ENCODE measurements around the gene ARHGAP33.
"Not testable (repeated sequence)": the region's sequence is repeated elsewhere in the genome, so short reads cannot be mapped to it uniquely, and the experiment has no call there.

The ARHGAP33 gene

DNA sequence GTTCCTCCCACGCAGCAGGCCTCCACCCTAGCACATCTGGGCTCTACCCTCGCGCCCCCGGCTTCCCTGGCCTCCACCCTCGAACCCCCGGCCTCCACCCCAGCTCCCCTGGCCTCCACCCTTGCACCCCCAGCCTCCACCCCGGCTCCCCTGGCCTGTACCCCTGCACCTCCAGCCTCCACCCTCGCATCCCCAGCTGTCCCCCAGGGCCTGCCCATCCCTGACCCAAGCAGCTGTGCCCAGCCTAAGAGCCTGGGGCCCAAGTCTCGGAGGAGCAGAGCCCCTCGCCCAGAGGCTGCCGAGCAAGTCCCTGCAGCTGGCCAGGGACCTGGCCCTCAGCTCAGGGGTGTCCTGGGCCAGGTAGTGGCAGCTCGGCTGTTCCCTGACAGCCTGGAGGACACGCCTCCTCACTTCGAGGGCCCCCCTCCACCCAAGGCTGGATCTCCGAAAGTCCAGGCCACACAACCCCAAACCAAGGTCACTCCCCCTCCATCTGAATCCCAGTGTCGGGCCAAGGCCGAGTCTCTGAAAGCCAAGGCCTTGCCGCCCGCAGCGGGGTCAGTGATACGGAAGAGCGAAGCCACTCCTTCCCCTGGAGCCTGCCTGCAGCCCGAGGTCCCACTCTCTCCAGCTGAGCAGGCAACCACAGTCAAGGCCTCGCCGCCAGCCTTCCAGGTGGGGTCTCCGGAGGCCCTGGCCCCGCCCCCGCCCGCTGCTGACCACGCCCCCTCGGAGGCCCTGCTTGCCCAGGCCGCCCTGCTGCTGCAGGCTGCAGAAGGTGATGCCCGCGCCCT is 7.9 kb upstream of the ARHGAP33 start:
- TF ChIP-seq, protein P1, sequence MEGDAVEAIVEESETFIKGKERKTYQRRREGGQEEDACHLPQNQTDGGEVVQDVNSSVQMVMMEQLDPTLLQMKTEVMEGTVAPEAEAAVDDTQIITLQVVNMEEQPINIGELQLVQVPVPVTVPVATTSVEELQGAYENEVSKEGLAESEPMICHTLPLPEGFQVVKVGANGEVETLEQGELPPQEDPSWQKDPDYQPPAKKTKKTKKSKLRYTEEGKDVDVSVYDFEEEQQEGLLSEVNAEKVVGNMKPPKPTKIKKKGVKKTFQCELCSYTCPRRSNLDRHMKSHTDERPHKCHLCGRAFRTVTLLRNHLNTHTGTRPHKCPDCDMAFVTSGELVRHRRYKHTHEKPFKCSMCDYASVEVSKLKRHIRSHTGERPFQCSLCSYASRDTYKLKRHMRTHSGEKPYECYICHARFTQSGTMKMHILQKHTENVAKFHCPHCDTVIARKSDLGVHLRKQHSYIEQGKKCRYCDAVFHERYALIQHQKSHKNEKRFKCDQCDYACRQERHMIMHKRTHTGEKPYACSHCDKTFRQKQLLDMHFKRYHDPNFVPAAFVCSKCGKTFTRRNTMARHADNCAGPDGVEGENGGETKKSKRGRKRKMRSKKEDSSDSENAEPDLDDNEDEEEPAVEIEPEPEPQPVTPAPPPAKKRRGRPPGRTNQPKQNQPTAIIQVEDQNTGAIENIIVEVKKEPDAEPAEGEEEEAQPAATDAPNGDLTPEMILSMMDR (IDR thresholded peaks at IDR 0.05; ENCODE audit: insufficient read depth, low read depth, low read length, missing control alignments), result no peak
- no peak for DNase-seq (ENCODE audit: low read depth)
- H3K4me3 ChIP-seq (ENCODE audit: low read depth, low read length), result no peak overlapping the region

DNA sequence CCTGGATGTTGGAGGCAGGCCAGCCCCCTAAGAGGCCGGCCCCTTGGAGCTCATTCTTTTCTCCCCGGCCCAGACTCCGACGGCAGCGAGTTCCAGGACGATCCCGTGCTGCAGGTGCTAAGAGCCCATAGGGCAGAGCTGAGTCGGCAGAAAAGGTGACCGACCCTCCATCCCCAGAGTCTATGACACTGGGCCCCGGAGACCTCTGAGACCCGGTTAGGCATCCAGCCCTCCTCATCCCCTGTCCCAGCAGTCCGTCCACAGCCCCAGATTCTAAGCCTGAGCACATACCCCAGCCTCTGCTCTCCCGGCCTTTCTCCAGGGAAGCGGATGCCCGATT is 7.3 kb upstream of the ARHGAP33 start:
- no peak overlapping the region for H3K4me3 ChIP-seq (ENCODE audit: low read depth, low read length)
- DNase-seq (ENCODE audit: low read depth), result no peak

DNA sequence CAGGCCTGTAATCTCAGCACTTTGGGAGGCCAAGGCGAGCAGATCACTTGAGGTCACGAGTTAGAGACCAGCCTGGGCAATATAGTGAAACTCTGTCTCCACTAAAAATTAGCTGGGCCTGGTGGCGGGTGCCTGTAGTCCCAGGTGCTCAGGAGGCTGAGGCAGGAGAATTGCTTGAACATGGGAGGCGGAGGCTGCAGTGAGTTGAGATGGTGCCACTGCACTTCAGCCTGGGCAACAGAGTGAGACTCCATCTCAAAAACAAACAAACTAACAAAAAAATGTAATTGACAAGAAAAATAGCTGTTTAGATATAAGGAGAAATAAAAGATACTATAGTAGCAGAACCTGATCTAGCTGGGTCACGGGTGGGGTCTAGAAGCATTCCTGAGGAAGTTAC is 3.0 kb upstream of the ARHGAP33 start:
- not testable (repeated sequence) for DNase-seq (ENCODE audit: low read depth); H3K4me3 ChIP-seq (ENCODE audit: low read depth, low read length)

More for the DNA sequence above, 7.3 kb upstream of the ARHGAP33 start:
- TF ChIP-seq, protein P1 (IDR thresholded peaks at IDR 0.05; ENCODE audit: insufficient read depth, low read depth, low read length, missing control alignments), result no peak

DNA sequence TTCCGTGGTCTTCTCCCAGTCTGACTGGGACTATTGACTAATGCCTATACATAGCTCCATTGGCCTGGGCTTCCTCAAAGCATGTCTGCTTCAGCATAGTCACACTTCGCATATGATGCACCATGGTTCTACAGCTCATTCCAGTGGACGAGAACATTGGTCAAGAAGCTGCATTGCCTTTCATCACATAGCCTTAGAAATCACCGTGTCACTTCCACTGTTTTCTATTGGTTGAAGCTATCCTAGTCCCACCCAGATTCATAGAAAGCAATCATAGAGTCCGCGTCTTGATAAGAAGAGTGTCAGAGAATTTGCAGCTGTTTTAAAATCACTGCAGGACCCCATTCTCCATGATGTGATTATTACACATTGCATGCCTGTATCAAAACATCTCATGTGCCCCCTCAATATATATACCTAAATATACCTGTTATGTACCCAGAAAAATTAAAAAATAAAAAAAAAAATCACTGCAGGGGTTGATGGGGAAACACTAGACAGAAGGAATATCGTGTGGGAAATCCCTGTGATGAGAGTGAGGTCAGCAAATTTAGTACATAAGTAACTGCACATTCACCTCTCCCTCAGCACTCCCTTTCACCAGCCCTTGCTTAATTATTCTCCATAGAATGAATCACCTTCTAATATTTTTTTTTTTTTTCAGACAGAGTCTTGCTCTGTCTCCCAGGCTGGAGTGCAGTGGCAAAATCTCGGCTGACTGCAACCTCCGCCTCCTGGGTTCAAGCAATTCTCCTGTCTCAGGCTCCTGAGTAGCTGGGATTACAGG is 2.2 kb upstream of the ARHGAP33 start:
- TF ChIP-seq, protein P1 (IDR thresholded peaks at IDR 0.05; ENCODE audit: insufficient read depth, low read depth, low read length, missing control alignments), result no peak
- DNase-seq (ENCODE audit: low read depth), result no peak
- H3K4me3 ChIP-seq (ENCODE audit: low read depth, low read length), result no peak overlapping the region

DNA sequence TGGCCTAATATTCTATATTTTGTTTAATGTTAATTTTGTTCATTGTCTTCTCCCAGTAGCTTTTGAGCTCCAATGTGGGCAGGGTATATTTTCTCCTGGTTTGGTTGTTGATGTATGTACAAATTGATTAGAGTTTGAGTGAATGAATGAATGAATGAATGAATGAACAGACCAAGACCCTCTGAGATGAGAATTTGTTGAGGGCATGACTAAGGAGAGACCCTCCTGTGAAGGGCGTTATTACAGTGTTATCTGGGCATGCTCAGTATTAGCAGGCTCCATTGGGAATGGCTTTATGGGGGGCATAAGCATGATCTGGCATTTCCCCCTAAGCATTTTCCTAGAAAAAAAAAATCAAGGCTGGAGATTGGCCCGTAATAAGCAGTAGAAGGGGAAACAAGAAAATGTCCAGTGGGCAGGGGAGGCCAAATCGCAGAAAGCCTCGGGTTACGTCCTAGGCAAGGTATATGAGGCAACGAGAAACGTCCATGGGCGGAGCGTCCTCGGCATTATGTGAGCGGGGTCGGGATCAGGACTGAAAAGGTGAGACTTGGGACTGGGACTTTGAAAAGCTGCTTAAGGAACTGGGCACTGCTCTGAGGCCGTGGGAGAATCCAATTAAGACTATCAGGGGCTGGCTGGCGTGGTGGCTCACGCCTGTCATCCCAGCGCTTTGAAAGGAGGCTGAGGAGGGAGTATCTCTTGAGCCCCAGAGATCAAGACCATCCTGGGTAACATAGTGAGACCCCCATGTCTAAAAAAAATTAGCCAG is 904 bp upstream of the ARHGAP33 start:
- TF ChIP-seq, protein P1 (IDR thresholded peaks at IDR 0.05; ENCODE audit: insufficient read depth, low read depth, low read length, missing control alignments), result no peak
- peak overlapping the region; percentile 32; the same call in 1 of the 2 replicates for H3K4me3 ChIP-seq (ENCODE audit: low read depth, low read length)
- no peak for DNase-seq (ENCODE audit: low read depth)

DNA sequence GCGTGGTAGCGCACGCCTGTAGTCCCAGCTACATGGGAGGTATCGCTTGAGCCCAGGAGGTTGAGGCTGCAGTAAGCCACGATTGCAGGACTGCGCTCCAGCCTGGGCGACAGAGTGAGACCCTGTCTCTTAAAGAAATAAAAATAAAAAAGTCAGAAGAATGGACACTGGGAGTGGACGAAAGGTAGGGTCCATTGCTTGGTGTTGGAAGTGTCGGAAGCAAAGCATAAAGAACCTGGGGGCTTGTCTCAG is 392 bp upstream of the ARHGAP33 start:
- no peak for DNase-seq (ENCODE audit: low read depth)
- TF ChIP-seq, protein P1 (IDR thresholded peaks at IDR 0.05; ENCODE audit: insufficient read depth, low read depth, low read length, missing control alignments), result no peak
- H3K4me3 ChIP-seq (ENCODE audit: low read depth, low read length), result peak overlapping the region; percentile 32

DNA sequence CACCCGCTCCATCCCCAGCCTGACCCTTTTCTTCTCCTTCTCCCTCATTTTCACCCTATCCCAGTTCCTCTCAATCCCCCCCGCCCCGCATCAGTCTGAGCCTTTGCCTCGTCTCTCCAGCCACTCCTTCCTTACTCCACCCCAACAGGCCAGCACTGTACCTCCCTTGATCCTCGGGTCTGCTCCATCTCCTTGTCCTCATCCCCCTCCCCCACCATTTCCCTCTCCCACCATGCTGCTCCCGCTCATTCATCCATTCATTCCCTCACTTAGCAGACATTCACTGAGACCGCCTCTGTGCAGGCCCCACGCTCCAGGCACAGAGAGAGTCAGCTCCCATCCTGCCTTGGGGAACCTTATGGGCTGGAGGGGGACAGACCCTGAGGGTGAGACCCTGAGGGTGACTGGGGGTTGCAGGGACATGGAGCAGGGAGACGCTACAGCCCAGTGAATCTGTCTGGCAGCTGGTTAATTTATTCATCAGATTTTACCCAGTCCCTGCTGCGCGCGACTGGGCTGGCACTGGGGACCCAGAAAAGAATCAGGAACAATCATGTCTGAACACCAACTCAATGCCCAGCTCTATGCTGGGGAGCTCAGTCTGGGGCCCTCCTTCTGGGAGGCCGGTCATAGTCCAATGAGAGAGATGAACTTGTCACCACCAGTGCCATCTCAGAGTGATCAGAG is 881 bp downstream of the ARHGAP33 start:
- TF ChIP-seq, protein P1 (IDR thresholded peaks at IDR 0.05; ENCODE audit: insufficient read depth, low read depth, low read length, missing control alignments), result no peak
- peak overlapping the region; percentile 60 for H3K4me3 ChIP-seq (ENCODE audit: low read depth, low read length)
- DNase-seq (ENCODE audit: low read depth), result no peak
